GM12878 (cell line): ENCODE results near the gene UTS2R. TPM values are rescaled to one million over a fixed set of nuclear protein-coding genes. Genes with fewer than 3 reads are reported as not detected.

ENCODE experiments used
- ATAC-seq: fragments of 200-7000 bp; cut with Tn5 transposase; 3 replicates; pipeline ENCODE4 v1.9.1; 2020; ENCODE audit warnings: mild to moderate bottlenecking, moderate library complexity
- BruUV-seq: library from RNA; stranded (reverse); fragments of 400-500 nt; replicated peaks from 2 replicates; lab custom pipeline; 2021; lab: Mats Ljungman, UMichigan
- CTCF ChIA-PET: fragments of 300-600 bp; sonication (Branson Sonifier 250); formaldehyde crosslinking; extraction: SDS; loops from one replicate; lab custom pipeline; 2021; ENCODE audit warnings: inconsistent platforms; lab: Yijun Ruan, JAX
- POLR2A ChIA-PET: fragments of 350-600 bp; formaldehyde crosslinking; extraction: SDS; loops from one replicate; lab custom pipeline; 2021; ENCODE audit warnings: inconsistent platforms; lab: Charles Lee
- RAD21 ChIA-PET: fragments of 300-600 bp; sonication (Branson Sonifier 250); formaldehyde crosslinking; loops from one replicate; lab custom pipeline; 2023; ENCODE audit warnings: antibody characterized with exemption; ENCODE audit not compliant: unreplicated experiment; lab: Charles Lee
- SMC1A ChIA-PET: fragments of 300-600 bp; sonication (Branson Sonifier 250); formaldehyde crosslinking; loops from one replicate; lab custom pipeline; 2023; ENCODE audit not compliant: unreplicated experiment, uncharacterized antibody; lab: Charles Lee
- DNase-seq: peaks from one replicate; pipeline ENCODE4 v3.0.0-alpha.2; 2011; ENCODE audit warnings: low read depth, low spot score
- FAIRE-seq: peaks from 3 replicates; lab custom pipeline; 2011; peaks lifted over from hg19 to GRCh38; lab: Jason Lieb, UNC
- H2AFZ ChIP-seq: 2 replicates; pipeline ENCODE4 v1.6.0; 2011; ENCODE audit warnings: low read depth, low read length, control low read depth; ENCODE audit not compliant: control insufficient read depth
- H3K27ac ChIP-seq: 2 replicates; pipeline ENCODE4 v1.5.1; 2011; ENCODE audit warnings: control low read depth; ENCODE audit not compliant: control insufficient read depth, insufficient read depth
- H3K27me3 ChIP-seq, 2 experiments: replicated peaks in 1 of 2; 2 replicates each; pipeline versions ENCODE4 v1.6.0 to v1.6.1; 2011; ENCODE audit warnings: low read length in 1 of 2; ENCODE audit not compliant: control insufficient read depth in 2 of 2, insufficient read depth in 2 of 2
- H3K36me3 ChIP-seq, 2 experiments: 2 replicates each; pipeline ENCODE4 v1.5.1; 2011; ENCODE audit warnings: low read length in 1 of 2; ENCODE audit not compliant: control insufficient read depth in 2 of 2, insufficient read depth in 2 of 2
- H3K4me1 ChIP-seq: 2 replicates; pipeline ENCODE4 v1.6.1; 2011; ENCODE audit warnings: mild to moderate bottlenecking, low read length, moderate library complexity, mixed read lengths; ENCODE audit not compliant: control insufficient read depth, insufficient read depth
- H3K4me2 ChIP-seq: 2 replicates; pipeline ENCODE4 v1.6.0; 2011; ENCODE audit warnings: control low read depth; ENCODE audit not compliant: control insufficient read depth, insufficient read depth
- H3K4me3 ChIP-seq: fragments of 200-600 bp; sonication (generic); 2 replicates; pipeline ENCODE4 v1.5.1; 2016
- H3K79me2 ChIP-seq: 2 replicates; pipeline ENCODE4 v1.6.0; 2011; ENCODE audit warnings: low read length; ENCODE audit not compliant: control insufficient read depth, insufficient read depth
- H3K9ac ChIP-seq: 2 replicates; pipeline ENCODE4 v1.8.0; 2011; ENCODE audit warnings: low read length, control low read depth, mixed read lengths; ENCODE audit not compliant: control insufficient read depth, insufficient read depth
- H3K9me3 ChIP-seq: replicated peaks from 3 replicates; pipeline ENCODE4 v1.5.1; 2011; ENCODE audit warnings: mild to moderate bottlenecking, low read length; ENCODE audit not compliant: control insufficient read depth, insufficient read depth
- H4K20me1 ChIP-seq: 2 replicates; pipeline ENCODE4 v1.6.0; 2011; ENCODE audit not compliant: control insufficient read depth, insufficient read depth
- MXI1 ChIP-seq: fragments of 150-350 bp; IDR thresholded peaks from 2 replicates; pipeline ENCODE4 v1.6.1; 2011; ENCODE audit warnings: low read depth, mild to moderate bottlenecking, inconsistent platforms, low read length, improper control_type of control experiment
- PAX5 ChIP-seq: IDR thresholded peaks from 2 replicates; pipeline ENCODE4 v1.6.1; 2011; ENCODE audit warnings: low read depth, low read length, borderline replicate concordance
- ZNF217 ChIP-seq: fragments of 450-650 bp; IDR thresholded peaks from 2 replicates; pipeline ENCODE4 v1.6.1; 2017; ENCODE audit warnings: antibody characterized with exemption, mild to moderate bottlenecking
- ZNF622 ChIP-seq: fragments of 450-650 bp; IDR thresholded peaks from 2 replicates; pipeline ENCODE4 v1.6.1; 2017; ENCODE audit warnings: mild to moderate bottlenecking, inconsistent platforms
- WGBS: methylation state at CpG from one replicate; pipeline ENCODE4 v1.1.6; 2016; ENCODE audit warnings: low lambda C conversion rate; ENCODE audit not compliant: insufficient replicate concordance, insufficient coverage; ENCODE audit errors: missing lambda C conversion rate; 5-methylcytosine and 5-hydroxymethylcytosine counted together
- in situ Hi-C: fragments of 300-500 bp; cut with MboI; formaldehyde crosslinking; loops from 9 replicates; pipeline ENCODE4 v1.14.3; 2018; ENCODE audit warnings: mixed read lengths
- intact Hi-C: fragments of 100-400 bp; cut with micrococcal nuclease; formaldehyde crosslinking; loops from one replicate; pipeline ENCODE4 v1.14.2; 2022; ENCODE audit not compliant: unreplicated experiment
- polyA plus RNA-seq, 11 experiments: library from polyadenylated mRNA; depleted of rRNA in 4 of 11; unstranded in 6 of 11; stranded (reverse) in 5 of 11; fragments of >200 nt; fragmentation: Nextera tagmentation in 4 of 11; fragmentation: Illumina TruSeq in 1 of 11; extraction: Ambion mirVana in 4 of 11; extraction: Trizol in 1 of 11; gene quantifications; 1 replicate in 1 of 11; 2 replicates in 10 of 11; pipeline versions ENCODE4 v1.2.1 to v1.2.3, GENCODE V29; 2011 to 2016; ENCODE audit warnings: inconsistent platforms in 2 of 11, missing spikeins in 2 of 11, low read depth in 1 of 11
- total RNA-seq, 4 experiments: library from RNA; depleted of rRNA in 3 of 4; stranded (reverse); fragments of >200 nt in 3 of 4; fragmentation: Illumina TruSeq in 1 of 4; extraction: Trizol in 1 of 4; gene quantifications; 2 replicates each; pipeline versions ENCODE4 v1.2.1 to v1.2.3, GENCODE V29; 2013 to 2021
- TF ChIP-seq, protein P1 (sequence below): fragments of 450-650 bp; formaldehyde crosslinking; IDR thresholded peaks from 2 replicates; pipeline ENCODE4 v1.4.0; 2020; ENCODE audit warnings: mild to moderate bottlenecking, moderate library complexity

Gene UTS2R
- total and polyA plus RNA-seq, 10 of the 15 experiments (the other 5 are each of a cell fraction or from before 2014, with no cell fraction given): 0.04 to 0.36 (median 0.11) TPM; not detected in 6

DNA sequence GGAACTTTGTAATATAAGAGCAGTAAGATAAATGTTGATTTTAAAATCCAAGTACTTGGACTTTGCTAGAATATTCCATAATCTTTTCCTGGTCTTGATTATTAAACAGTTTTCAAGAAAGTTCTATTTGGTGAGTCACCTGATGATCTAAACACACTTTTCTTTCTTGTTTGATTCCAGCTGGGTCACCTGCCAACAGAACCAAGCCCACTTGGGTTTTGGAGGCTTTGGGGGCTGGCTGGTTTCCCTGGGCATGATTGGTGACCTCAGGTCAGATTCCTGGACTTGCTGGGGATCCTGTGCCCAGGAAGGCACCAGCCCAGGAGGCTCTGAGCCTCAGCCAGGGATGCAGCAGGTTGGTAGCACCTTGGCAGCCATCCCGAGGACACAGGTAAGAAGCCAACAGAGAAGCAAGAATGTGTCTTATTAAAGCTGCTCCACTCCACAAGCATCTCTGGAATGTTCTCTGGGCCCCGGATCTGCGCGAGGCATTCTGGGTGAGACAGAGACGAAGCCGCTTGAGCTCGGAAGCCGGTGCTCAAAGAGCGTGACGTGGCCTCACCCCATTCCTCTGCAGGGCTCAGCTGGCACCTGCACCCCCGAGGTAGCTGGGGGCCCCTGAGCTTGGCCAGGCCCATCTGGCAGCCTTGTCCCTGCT lies 15.7 kb upstream of the UTS2R start:
- intact Hi-C loops: no loop called here
- no peak for ATAC-seq
- Histone ChIP-seq H3K4me3 (no peak overlapping the region), H3K9ac (no peak overlapping the region), H3K36me3 (no peaks in the 10 kb centered on the region), H3K4me2 (no peak overlapping the region), H3K79me2 (no peaks in the 10 kb centered on the region), H3K9me3 (no peaks in the 10 kb centered on the region), H2AFZ (no peak overlapping the region), H3K27me3 (no peaks in the 10 kb centered on the region), H3K4me1 (peaks cover 14% of the 10 kb centered on the region), H4K20me1 (no peaks in the 10 kb centered on the region), H3K27ac (no peak overlapping the region)
- SMC1A ChIA-PET: interaction anchor here (0.8 kb wide), 1 partner anchor 63 kb away, joined by 5 read pairs; the partner anchor contains the start of gene OGFOD3
- POLR2A ChIA-PET: no interaction called here
- in situ Hi-C loops: no loop called here
- CTCF ChIA-PET: interaction anchor here (1.5 kb wide), 1 partner anchor 196 kb away, joined by 3 read pairs; no protein-coding TSS in a partner anchor
- BruUV-seq: no TSS peak
- DNase-seq: no peak
- no peak for FAIRE-seq
- WGBS: 72% methylated on average over 11 of the region's 11 CpGs
- TF ChIP-seq, protein P1, sequence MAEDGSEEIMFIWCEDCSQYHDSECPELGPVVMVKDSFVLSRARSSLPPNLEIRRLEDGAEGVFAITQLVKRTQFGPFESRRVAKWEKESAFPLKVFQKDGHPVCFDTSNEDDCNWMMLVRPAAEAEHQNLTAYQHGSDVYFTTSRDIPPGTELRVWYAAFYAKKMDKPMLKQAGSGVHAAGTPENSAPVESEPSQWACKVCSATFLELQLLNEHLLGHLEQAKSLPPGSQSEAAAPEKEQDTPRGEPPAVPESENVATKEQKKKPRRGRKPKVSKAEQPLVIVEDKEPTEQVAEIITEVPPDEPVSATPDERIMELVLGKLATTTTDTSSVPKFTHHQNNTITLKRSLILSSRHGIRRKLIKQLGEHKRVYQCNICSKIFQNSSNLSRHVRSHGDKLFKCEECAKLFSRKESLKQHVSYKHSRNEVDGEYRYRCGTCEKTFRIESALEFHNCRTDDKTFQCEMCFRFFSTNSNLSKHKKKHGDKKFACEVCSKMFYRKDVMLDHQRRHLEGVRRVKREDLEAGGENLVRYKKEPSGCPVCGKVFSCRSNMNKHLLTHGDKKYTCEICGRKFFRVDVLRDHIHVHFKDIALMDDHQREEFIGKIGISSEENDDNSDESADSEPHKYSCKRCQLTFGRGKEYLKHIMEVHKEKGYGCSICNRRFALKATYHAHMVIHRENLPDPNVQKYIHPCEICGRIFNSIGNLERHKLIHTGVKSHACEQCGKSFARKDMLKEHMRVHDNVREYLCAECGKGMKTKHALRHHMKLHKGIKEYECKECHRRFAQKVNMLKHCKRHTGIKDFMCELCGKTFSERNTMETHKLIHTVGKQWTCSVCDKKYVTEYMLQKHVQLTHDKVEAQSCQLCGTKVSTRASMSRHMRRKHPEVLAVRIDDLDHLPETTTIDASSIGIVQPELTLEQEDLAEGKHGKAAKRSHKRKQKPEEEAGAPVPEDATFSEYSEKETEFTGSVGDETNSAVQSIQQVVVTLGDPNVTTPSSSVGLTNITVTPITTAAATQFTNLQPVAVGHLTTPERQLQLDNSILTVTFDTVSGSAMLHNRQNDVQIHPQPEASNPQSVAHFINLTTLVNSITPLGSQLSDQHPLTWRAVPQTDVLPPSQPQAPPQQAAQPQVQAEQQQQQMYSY (CRISPR knock-in tag): no peak
- TF ChIP-seq ZNF622: no peak
- no peak for TF ChIP-seq MXI1
- 0 out of 2 replicates have a peak, but pooled peaks have one; percentile 29 for TF ChIP-seq PAX5
- TF ChIP-seq ZNF217: no peak
- RAD21 ChIA-PET: no interaction called here
